Measurements from ENCODE around the gene NLGN4X. TPM values are rescaled to one million over a fixed set of nuclear protein-coding genes. Genes with fewer than 3 reads are reported as not detected.

NLGN4X gene
- total and polyA plus RNA-seq, 8 donors = 0.11 to 1.4 (median 0.48) TPM

DNA sequence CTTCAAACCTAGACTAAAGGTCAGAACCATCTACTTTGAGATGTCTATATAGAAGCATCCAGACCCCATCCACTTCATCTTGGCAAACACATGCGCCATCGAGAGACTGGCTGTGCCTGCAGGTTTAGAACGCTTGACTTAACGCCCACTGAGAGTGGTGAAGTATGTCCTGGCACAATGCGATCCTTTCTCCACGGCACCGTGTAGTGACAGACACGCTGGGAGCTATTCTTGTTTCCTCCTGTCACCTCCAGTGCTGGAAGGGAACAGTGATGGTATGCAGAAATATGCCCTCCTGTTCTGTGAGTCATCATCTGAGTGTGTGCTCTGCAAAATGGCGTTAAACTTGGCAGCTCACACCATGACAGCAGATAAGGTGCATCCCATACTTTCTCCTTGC is 330.2 kb downstream of the NLGN4X start:
- H3K4me3 ChIP-seq = no peak overlapping the region
- FAIRE-seq = no peak
- 69 to 76% methylated on average over 9 of the region's 9 CpGs for WGBS, 2 donors

GRCh38 chrX:5891378-5891777 is 337.3 kb downstream of the NLGN4X start:
- ATAC-seq = no peak
- Histone ChIP-seq H3K4me3 (no peak overlapping the region), H3K36me3 (no peaks in the 10 kb centered on the region), H3K9me3 (no peaks in the 10 kb centered on the region), H3K27ac (no peak overlapping the region), H3K4me1 (no peaks in the 10 kb centered on the region), H3K27me3 (peaks cover 0 to 8% (median 0%) of the 10 kb centered on the region in 4 donors)
- TF ChIP-seq CTCF (IDR thresholded peaks at IDR 0.05) = no peak
- WGBS, 2 donors = 68 to 72% methylated on average over 5 of the region's 5 CpGs
- DNase-seq = no peak
- intact Hi-C loops (cut with DNase I) = no loop called here
- no peak for FAIRE-seq

More for the DNA sequence above, 330.2 kb downstream of the NLGN4X start:
- no peaks in the 10 kb centered on the region for H3K36me3 ChIP-seq
- H3K27ac ChIP-seq = no peak overlapping the region
- DNase-seq (no peak), ATAC-seq (no peak)
- H3K9me3 ChIP-seq = no peaks in the 10 kb centered on the region
- no peak for TF ChIP-seq CTCF (IDR thresholded peaks at IDR 0.05)
- intact Hi-C loops (cut with DNase I) = no loop called here
- no peaks in the 10 kb centered on the region for H3K27me3 ChIP-seq
- no peaks in the 10 kb centered on the region for H3K4me1 ChIP-seq

GRCh38 chrX:5876984-5877596 is 351.6 kb downstream of the NLGN4X start:
- no peaks in the 10 kb centered on the region for H3K4me1 ChIP-seq
- H3K27me3 ChIP-seq = no peaks in the 10 kb centered on the region
- no peak overlapping the region for H3K4me3 ChIP-seq
- peak in 3 of 4 donors; percentile 65 to 74 (median 67) for ATAC-seq
- WGBS, 2 donors = 14 to 20% methylated on average over 12 of the region's 12 CpGs
- DNase-seq = peak in 2 of 6 donors; percentile 2 to 20
- TF ChIP-seq CTCF (IDR thresholded peaks at IDR 0.05) = peak; percentile 10 to 38 (median 22)
- FAIRE-seq = no peak
- no peaks in the 10 kb centered on the region for H3K9me3 ChIP-seq
- no peaks in the 10 kb centered on the region for H3K36me3 ChIP-seq
- intact Hi-C loops (cut with DNase I) = no loop called here
- no peak overlapping the region for H3K27ac ChIP-seq

DNA sequence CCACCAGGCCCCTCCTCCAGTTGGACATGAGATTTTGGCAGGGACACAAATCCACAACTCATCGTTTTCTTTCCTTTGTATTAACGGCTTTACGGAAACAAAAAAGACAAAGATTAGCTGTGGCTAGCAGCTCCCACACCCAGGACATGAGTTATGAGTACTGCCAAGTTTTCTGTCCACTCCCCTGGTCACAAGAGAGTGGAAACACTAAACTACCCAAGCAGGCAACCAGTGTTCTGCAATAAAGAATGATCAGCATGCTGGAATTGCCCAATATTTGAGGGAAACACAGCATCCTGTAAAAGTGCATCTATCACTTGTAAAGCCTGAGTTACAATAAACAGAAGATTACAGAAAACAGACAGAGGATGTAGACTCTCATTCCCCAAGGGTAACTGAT is 358.4 kb downstream of the NLGN4X start:
- H3K9me3 ChIP-seq = no peaks in the 10 kb centered on the region
- ATAC-seq (peak in 1 of 4 donors; percentile 51), FAIRE-seq (no peak), DNase-seq (no peak)
- no peaks in the 10 kb centered on the region for H3K27me3 ChIP-seq
- 18 to 53% methylated on average over 3 of the region's 3 CpGs for WGBS, 2 donors
- no peaks in the 10 kb centered on the region for H3K4me1 ChIP-seq
- no peak for TF ChIP-seq CTCF (IDR thresholded peaks at IDR 0.05)
- H3K4me3 ChIP-seq = no peak overlapping the region
- H3K36me3 ChIP-seq = no peaks in the 10 kb centered on the region
- H3K27ac ChIP-seq = no peak overlapping the region
- intact Hi-C loops (cut with DNase I) = no loop called here

GRCh38 chrX:5869786-5870185 is 358.9 kb downstream of the NLGN4X start:
- FAIRE-seq (no peak), ATAC-seq (no peak)
- intact Hi-C loops (cut with DNase I) = no loop called here

More at GRCh38 chrX:5869786-5870185, 358.9 kb downstream of the NLGN4X start:
- Histone ChIP-seq H3K27ac (no peak overlapping the region), H3K4me1 (no peaks in the 10 kb centered on the region), H3K4me3 (no peak overlapping the region), H3K27me3 (no peaks in the 10 kb centered on the region), H3K36me3 (no peaks in the 10 kb centered on the region), H3K9me3 (no peaks in the 10 kb centered on the region)
- DNase-seq = no peak
- TF ChIP-seq CTCF (IDR thresholded peaks at IDR 0.05) = no peak
- 67 to 71% methylated on average over 7 of the region's 7 CpGs for WGBS, 2 donors

Measured in pancreas (tissue), 10 donors.